ENCODE results near the gene HES3.

The HES3 gene

GRCh38 chr1:6269720-6270400, 25.9 kb downstream of the HES3 start:
- TF ChIP-seq CTCF (IDR thresholded peaks at IDR 0.05; ENCODE audit: control extremely low read depth, extremely low read depth, low read depth, missing control alignments), result no peak
- CTCF ChIA-PET, result no interaction called here
- DNase-seq (ENCODE audit: extremely low spot score), result no peak
- POLR2A ChIA-PET, result no interaction called here

GRCh38 chr1:6270401-6270800, 26.4 kb downstream of the HES3 start:
- DNase-seq (ENCODE audit: extremely low spot score), result no peak
- POLR2A ChIA-PET, result no interaction called here
- no peak for TF ChIP-seq CTCF (IDR thresholded peaks at IDR 0.05; ENCODE audit: control extremely low read depth, extremely low read depth, low read depth, missing control alignments)
- CTCF ChIA-PET, result no interaction called here

- CTCF ChIA-PET, result interaction anchor here (1.3 kb wide), 1 partner anchor 9 kb away, joined by 4 read pairs; no protein-coding TSS in a partner anchor
- POLR2A ChIA-PET, result no interaction called here
- TF ChIP-seq CTCF (IDR thresholded peaks at IDR 0.05; ENCODE audit: control extremely low read depth, extremely low read depth, low read depth, missing control alignments), result no peak
- DNase-seq (ENCODE audit: extremely low spot score), result no peak
Observed at GRCh38 chr1:6271006-6271405, 27.0 kb downstream of the HES3 start.

GRCh38 chr1:6271554-6271953, 27.6 kb downstream of the HES3 start:
- TF ChIP-seq CTCF (IDR thresholded peaks at IDR 0.05; ENCODE audit: control extremely low read depth, extremely low read depth, low read depth, missing control alignments), result no peak
- CTCF ChIA-PET, result interaction anchor here (0.7 to 1.3 kb wide), 2 partner anchors 8 to 25 kb away, joined by 3 to 4 read pairs; no protein-coding TSS in a partner anchor
- DNase-seq (ENCODE audit: extremely low spot score), result no peak
- POLR2A ChIA-PET, result no interaction called here

GRCh38 chr1:6272452-6272851, 28.5 kb downstream of the HES3 start:
- ChIA-PET POLR2A (no interaction called here), CTCF (interaction anchor here (1.3 kb wide), 2 partner anchors 7 to 26 kb away, joined by 3 to 4 read pairs; no protein-coding TSS in a partner anchor)
- no peak for TF ChIP-seq CTCF (IDR thresholded peaks at IDR 0.05; ENCODE audit: control extremely low read depth, extremely low read depth, low read depth, missing control alignments)
- DNase-seq (ENCODE audit: extremely low spot score), result no peak

- no peak for TF ChIP-seq CTCF (IDR thresholded peaks at IDR 0.05; ENCODE audit: control extremely low read depth, extremely low read depth, low read depth, missing control alignments)
- ChIA-PET CTCF (interaction anchor here (1.3 kb wide), 1 partner anchor 26 kb away, joined by 3 read pairs; no protein-coding TSS in a partner anchor), POLR2A (no interaction called here)
- no peak for DNase-seq (ENCODE audit: extremely low spot score)
Observed at GRCh38 chr1:6272868-6273267, 28.9 kb downstream of the HES3 start.

All from GM10248 (cell line).